Measurements from ENCODE around the gene OR10H5. TPM values are rescaled to one million over a fixed set of nuclear protein-coding genes. Genes with fewer than 3 reads are reported as not detected.

The OR10H5 gene
- total and polyA plus RNA-seq, 2 of the 13 experiments (the other 11 are each of a cell fraction or from before 2014, with no cell fraction given), result not detected

- TF ChIP-seq UBTF (CRISPR knock-in tag; IDR thresholded peaks at IDR 0.05), result peak; percentile 92
- 0 out of 2 replicates have a peak, but pooled peaks have one; percentile 7 for TF ChIP-seq ZMAT3 (CRISPR knock-in tag; conservative IDR thresholded peaks at IDR 0.05)
- TF ChIP-seq TRAFD1 (CRISPR knock-in tag; IDR thresholded peaks at IDR 0.05; ENCODE audit: borderline replicate concordance), result 0 out of 2 replicates have a peak, but pooled peaks have one; percentile 39
- TF ChIP-seq SP4 (CRISPR knock-in tag; IDR thresholded peaks at IDR 0.05), result peak; percentile 59; the same call in 1 of the 2 replicates
- TF ChIP-seq CTCF (CRISPR knock-in tag; IDR thresholded peaks at IDR 0.05), result peak; percentile 13; the same call in 1 of the 2 replicates
- TF ChIP-seq SKI (IDR thresholded peaks at IDR 0.05; ENCODE audit: partially characterized antibody), result no peak
- peak; percentile 87 for TF ChIP-seq ZFY (CRISPR knock-in tag; IDR thresholded peaks at IDR 0.05)
- no peak for TF ChIP-seq SP1 (IDR thresholded peaks at IDR 0.05)
- peak; percentile 25; the same call in 1 of the 2 replicates for TF ChIP-seq SP1 (CRISPR knock-in tag; IDR thresholded peaks at IDR 0.05)
- TF ChIP-seq CAMTA2 (CRISPR knock-in tag; IDR thresholded peaks at IDR 0.05; ENCODE audit: borderline replicate concordance), result peak; percentile 90; the same call in 1 of the 2 replicates
- TF ChIP-seq CENPT (CRISPR knock-in tag; IDR thresholded peaks at IDR 0.05; ENCODE audit: low read depth), result 0 out of 2 replicates have a peak, but pooled peaks have one; percentile 52
- 0 out of 2 replicates have a peak, but pooled peaks have one; percentile 33 for TF ChIP-seq ZNF274 (CRISPR knock-in tag; IDR thresholded peaks at IDR 0.05)
- no peak for TF ChIP-seq ONECUT2 (CRISPR knock-in tag; IDR thresholded peaks at IDR 0.05)
- TF ChIP-seq ZNF678 (CRISPR knock-in tag; IDR thresholded peaks at IDR 0.05), result no peak
- peak; percentile 56 for TF ChIP-seq SALL1 (CRISPR knock-in tag; IDR thresholded peaks at IDR 0.05)
- 0 out of 2 replicates have a peak, but pooled peaks have one; percentile 60 for TF ChIP-seq DNMT1 (CRISPR knock-in tag; IDR thresholded peaks at IDR 0.05)
- TF ChIP-seq ZBTB10 (CRISPR knock-in tag; IDR thresholded peaks at IDR 0.05; ENCODE audit: borderline replicate concordance), result peak; percentile 91
- no peak for TF ChIP-seq ETV6 (CRISPR knock-in tag; conservative IDR thresholded peaks at IDR 0.05)
- TF ChIP-seq ATF4 (CRISPR knock-in tag; IDR thresholded peaks at IDR 0.05), result no peak
Measured at GRCh38 chr19:15836330-15837220, 49.1 kb downstream of the OR10H5 start (continued).
